A673 (cell line): ENCODE results near the gene RABL6. TPM values are rescaled to one million over a fixed set of nuclear protein-coding genes. Genes with fewer than 3 reads are reported as not detected.

Source experiments
- BruUV-seq: library from RNA; stranded (reverse); fragments of 400-500 nt; replicated peaks from 2 replicates; lab custom pipeline; 2021; lab: Mats Ljungman, UMichigan
- CTCF ChIA-PET: fragments of 300-600 bp; sonication (Branson Sonifier 250); formaldehyde crosslinking; loops from one replicate; lab custom pipeline; 2022; ENCODE audit warnings: antibody characterized with exemption; lab: Charles Lee
- POLR2A ChIA-PET: fragments of 300-600 bp; sonication (Branson Sonifier 250); formaldehyde crosslinking; loops from one replicate; lab custom pipeline; 2022; ENCODE audit warnings: antibody characterized with exemption; ENCODE audit not compliant: low non-redundant PET; lab: Charles Lee
- DNase-seq: peaks from one replicate; pipeline ENCODE4 v3.0.0-alpha.2; 2015; ENCODE audit warnings: low spot score
- H3K27ac ChIP-seq: fragments of 200-600 bp; sonication (generic); 2 replicates; pipeline ENCODE4 v1.5.1; 2016; ENCODE audit warnings: mixed run types, low read depth, mild to moderate bottlenecking, mixed read lengths, antibody characterized with exemption, low read length; ENCODE audit not compliant: poor library complexity, severe bottlenecking
- H3K27me3 ChIP-seq: fragments of 200-600 bp; sonication (generic); replicated peaks from 2 replicates; pipeline ENCODE4 v1.6.1; 2017; ENCODE audit warnings: mixed run types, low read depth, mild to moderate bottlenecking, mixed read lengths, antibody characterized with exemption, low read length; ENCODE audit not compliant: insufficient read depth, poor library complexity
- H3K36me3 ChIP-seq: fragments of 200-600 bp; sonication (generic); 2 replicates; pipeline ENCODE4 v1.6.1; 2016; ENCODE audit warnings: mixed run types, mild to moderate bottlenecking, mixed read lengths, antibody characterized with exemption, low read length; ENCODE audit not compliant: insufficient read depth, poor library complexity, severe bottlenecking
- H3K4me1 ChIP-seq: fragments of 200-600 bp; sonication (generic); 2 replicates; pipeline ENCODE4 v1.6.1; 2017; ENCODE audit warnings: mixed run types, mild to moderate bottlenecking, mixed read lengths, antibody characterized with exemption, low read length; ENCODE audit not compliant: insufficient read depth, poor library complexity, severe bottlenecking
- H3K4me3 ChIP-seq: fragments of 200-600 bp; sonication (generic); 2 replicates; pipeline ENCODE4 v1.5.1; 2016; ENCODE audit warnings: low read depth, mixed run types, mild to moderate bottlenecking, mixed read lengths, low read length; ENCODE audit not compliant: poor library complexity, severe bottlenecking
- H3K9me3 ChIP-seq: fragments of 200-600 bp; sonication (generic); 2 replicates; pipeline ENCODE4 v1.6.1; 2016; ENCODE audit warnings: mixed run types, low read depth, mild to moderate bottlenecking, mixed read lengths, antibody characterized with exemption, low read length; ENCODE audit not compliant: poor library complexity, severe bottlenecking
- EZH2 ChIP-seq: fragments of 200-600 bp; sonication (generic); IDR thresholded peaks from 2 replicates; pipeline ENCODE4 v1.6.1; 2017; ENCODE audit warnings: borderline replicate concordance, low read depth, mild to moderate bottlenecking, mixed read lengths, antibody characterized with exemption, low read length; ENCODE audit not compliant: poor library complexity, severe bottlenecking
- intact Hi-C: fragments of 100-400 bp; cut with micrococcal nuclease; formaldehyde crosslinking; loops from one replicate; pipeline ENCODE4 v1.10.0; 2022; ENCODE audit not compliant: unreplicated experiment
- total RNA-seq: library from RNA; stranded (reverse); gene quantifications from 2 replicates; pipeline ENCODE4 v1.2.3, GENCODE V29; 2021
- TF ChIP-seq, protein P1 (sequence below): fragments of 300-800, 200-600 bp; sonication (generic); conservative IDR thresholded peaks from 2 replicates; pipeline ENCODE4 v1.5.1; 2017; ENCODE audit warnings: low read depth, mild to moderate bottlenecking, antibody characterized with exemption, low read length, moderate library complexity, mixed read lengths

The RABL6 gene
- total RNA-seq, 1 experiment from 2014 or later = 210 TPM

DNA sequence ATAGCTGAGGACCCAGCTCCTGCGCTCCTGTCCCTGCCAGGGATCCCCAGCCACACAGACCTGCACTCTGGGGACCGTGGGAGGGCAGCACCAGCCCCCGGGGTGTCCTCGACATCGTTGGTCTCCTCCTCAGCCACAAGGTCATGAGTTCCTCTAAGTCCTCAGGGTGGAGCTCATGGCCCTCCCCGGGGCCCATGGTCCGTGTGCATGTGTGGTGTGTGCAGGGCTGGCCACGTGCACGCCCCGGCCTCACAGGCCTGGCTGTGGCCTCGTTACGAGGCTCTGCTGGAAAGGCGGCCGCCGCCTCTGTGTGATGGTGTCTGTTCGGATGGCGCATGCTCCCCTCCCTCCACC lies 18.4 kb downstream of the RABL6 start:
- BruUV-seq = no TSS peak
- no peak for DNase-seq
- Histone ChIP-seq H3K4me3 (no peak overlapping the region), H3K9me3 (no peaks in the 10 kb centered on the region), H3K36me3 (peaks cover 72% of the 10 kb centered on the region), H3K27ac (no peak overlapping the region), H3K27me3 (no peaks in the 10 kb centered on the region), H3K4me1 (no peaks in the 10 kb centered on the region)
- TF ChIP-seq, protein P1, sequence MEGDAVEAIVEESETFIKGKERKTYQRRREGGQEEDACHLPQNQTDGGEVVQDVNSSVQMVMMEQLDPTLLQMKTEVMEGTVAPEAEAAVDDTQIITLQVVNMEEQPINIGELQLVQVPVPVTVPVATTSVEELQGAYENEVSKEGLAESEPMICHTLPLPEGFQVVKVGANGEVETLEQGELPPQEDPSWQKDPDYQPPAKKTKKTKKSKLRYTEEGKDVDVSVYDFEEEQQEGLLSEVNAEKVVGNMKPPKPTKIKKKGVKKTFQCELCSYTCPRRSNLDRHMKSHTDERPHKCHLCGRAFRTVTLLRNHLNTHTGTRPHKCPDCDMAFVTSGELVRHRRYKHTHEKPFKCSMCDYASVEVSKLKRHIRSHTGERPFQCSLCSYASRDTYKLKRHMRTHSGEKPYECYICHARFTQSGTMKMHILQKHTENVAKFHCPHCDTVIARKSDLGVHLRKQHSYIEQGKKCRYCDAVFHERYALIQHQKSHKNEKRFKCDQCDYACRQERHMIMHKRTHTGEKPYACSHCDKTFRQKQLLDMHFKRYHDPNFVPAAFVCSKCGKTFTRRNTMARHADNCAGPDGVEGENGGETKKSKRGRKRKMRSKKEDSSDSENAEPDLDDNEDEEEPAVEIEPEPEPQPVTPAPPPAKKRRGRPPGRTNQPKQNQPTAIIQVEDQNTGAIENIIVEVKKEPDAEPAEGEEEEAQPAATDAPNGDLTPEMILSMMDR = no peak
- no peak for TF ChIP-seq EZH2
- ChIA-PET CTCF (no interaction called here), POLR2A (no interaction called here)
- intact Hi-C loops = no loop called here

DNA sequence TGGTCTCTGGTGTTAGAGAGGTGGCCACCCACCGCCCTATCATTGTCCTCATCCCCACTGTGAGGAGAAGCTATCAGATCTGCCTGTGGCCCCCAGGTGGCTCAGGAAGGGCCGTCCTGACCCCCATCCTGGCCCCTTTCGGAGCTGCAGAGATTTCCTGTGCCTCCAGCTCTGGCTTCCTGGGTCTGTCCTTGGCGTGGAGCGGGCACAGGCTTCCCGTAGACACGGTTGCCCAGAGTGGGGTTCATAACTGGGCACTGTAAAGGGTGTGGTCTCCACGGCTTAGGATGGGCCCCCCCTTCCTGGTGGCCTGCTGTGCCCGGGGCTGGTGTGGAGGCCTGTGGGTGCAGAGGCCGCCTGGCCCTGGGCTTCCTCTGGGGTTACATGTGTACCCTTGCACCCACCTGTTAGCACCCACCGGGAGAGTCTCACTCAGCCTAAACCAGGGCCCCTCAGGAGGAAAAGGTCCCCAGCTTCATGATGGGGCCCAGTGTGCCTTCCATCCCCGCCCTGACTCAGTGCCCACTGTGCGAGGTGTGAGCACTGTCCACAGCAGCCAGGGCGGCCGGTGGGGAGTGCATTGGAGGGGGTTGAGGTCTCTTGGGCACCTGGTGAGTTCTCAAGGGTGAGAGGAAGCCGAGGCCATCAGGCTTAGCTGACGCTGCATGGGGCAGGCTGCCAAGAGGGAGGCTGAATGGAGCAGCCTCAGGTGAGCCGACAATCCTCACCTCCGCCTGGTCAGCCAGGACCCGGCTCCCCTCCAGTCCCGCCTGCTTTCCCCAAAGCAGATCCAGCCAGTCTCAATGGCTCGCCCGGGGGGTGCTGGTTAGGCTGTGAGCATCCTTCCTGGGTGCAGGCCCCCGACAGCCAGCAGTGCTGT lies 19.2 kb downstream of the RABL6 start:
- TF ChIP-seq, protein P1 = no peak
- TF ChIP-seq EZH2 = no peak
- Histone ChIP-seq H3K27me3 (no peaks in the 10 kb centered on the region), H3K9me3 (no peaks in the 10 kb centered on the region), H3K4me3 (no peak overlapping the region), H3K27ac (no peak overlapping the region), H3K36me3 (peaks cover 79% of the 10 kb centered on the region), H3K4me1 (no peaks in the 10 kb centered on the region)
- no peak for DNase-seq
- POLR2A ChIA-PET = no interaction called here
- intact Hi-C loops = no loop called here
- CTCF ChIA-PET = no interaction called here
- no TSS peak for BruUV-seq

DNA sequence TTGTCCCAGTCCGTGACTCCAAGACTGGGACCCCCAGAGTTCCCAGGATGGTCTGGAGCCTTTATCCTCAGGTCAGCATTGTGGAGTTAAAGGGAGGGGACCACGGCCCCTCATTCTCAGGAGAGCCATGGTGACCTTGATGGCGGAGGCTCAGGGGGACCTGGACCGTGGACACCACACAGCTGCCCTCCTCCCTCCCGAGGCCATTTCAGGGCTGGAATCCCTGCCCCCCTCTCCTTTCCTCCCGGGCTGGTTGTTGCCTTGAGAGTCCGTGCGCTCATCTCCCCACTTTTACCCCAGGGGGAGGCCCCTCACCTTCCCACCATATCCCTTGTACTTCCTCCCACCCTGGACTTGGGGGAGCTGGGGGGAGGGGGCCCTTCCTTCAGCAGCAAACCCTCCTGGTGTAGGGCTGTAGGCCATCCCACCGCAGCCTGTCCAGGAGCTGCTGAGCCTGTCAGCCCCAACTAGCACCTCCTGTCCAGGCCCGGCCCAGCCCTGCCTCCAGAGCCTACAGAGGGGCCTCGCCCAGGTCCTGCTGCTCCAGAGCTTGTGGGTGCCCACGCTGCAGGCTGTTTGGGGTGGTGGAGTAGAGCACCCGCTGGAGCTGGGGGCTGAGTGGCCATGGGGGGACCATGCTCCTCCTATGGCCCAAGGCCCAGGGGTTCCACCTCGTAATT lies 20.2 kb downstream of the RABL6 start:
- no peak overlapping the region for H3K27ac ChIP-seq
- intact Hi-C loops = no loop called here
- peaks cover 83% of the 10 kb centered on the region for H3K36me3 ChIP-seq
- H3K4me3 ChIP-seq = no peak overlapping the region
- CTCF ChIA-PET = no interaction called here
- TF ChIP-seq EZH2 = no peak
- TF ChIP-seq, protein P1 = no peak
- H3K9me3 ChIP-seq = no peaks in the 10 kb centered on the region
- no TSS peak for BruUV-seq
- no peak for DNase-seq
- POLR2A ChIA-PET = no interaction called here
- no peaks in the 10 kb centered on the region for H3K27me3 ChIP-seq
- no peaks in the 10 kb centered on the region for H3K4me1 ChIP-seq
